ENCODE measurements around the gene COL16A1. TPM values are rescaled to one million over a fixed set of nuclear protein-coding genes. Genes with fewer than 3 reads are reported as not detected.

The COL16A1 gene
- total RNA-seq, 4 donors from 2014 or later: 14.3 to 135 (median 40.1) TPM

- intact Hi-C loops (cut with DNase I; ENCODE audit: low total_unique reads): no loop called here
- Histone ChIP-seq H3K27ac (peak overlapping the region in 2 of 4 donors; percentile 10 to 53), H3K9me3 (no peaks in the 10 kb centered on the region), H3K36me3 (no peaks in the 10 kb centered on the region), H3K27me3 (no peaks in the 10 kb centered on the region), H3K4me3 (no peak overlapping the region), H3K4me1 (peaks cover 11 to 19% (median 13%) of the 10 kb centered on the region in 4 donors)
- 60% methylated on average over 4 of the region's 4 CpGs; no CpG with 5 or more reads in 1 of the 2 donors for WGBS, 2 donors (ENCODE audit: low coverage in 1 of 2)
- TF ChIP-seq EP300 (IDR thresholded peaks at IDR 0.05; ENCODE audit: low read depth): no peak
- TF ChIP-seq POLR2AphosphoS5 (IDR thresholded peaks at IDR 0.05): no peak
- TF ChIP-seq CTCF (IDR thresholded peaks at IDR 0.05): no peak
- TF ChIP-seq POLR2A (IDR thresholded peaks at IDR 0.05): no peak
- in situ Hi-C loops (cut with MboI; ENCODE audit: low pct_ligation_motif_present in 1 of 4, low pct_unique_long_range_greater_than_20kb in 1 of 4, low sequenced_read_pairs in 3 of 4): no loop called here
- peak; percentile 31 for DNase-seq
Observed at GRCh38 chr1:31696242-31696641, 7.6 kb downstream of the COL16A1 start.

DNA sequence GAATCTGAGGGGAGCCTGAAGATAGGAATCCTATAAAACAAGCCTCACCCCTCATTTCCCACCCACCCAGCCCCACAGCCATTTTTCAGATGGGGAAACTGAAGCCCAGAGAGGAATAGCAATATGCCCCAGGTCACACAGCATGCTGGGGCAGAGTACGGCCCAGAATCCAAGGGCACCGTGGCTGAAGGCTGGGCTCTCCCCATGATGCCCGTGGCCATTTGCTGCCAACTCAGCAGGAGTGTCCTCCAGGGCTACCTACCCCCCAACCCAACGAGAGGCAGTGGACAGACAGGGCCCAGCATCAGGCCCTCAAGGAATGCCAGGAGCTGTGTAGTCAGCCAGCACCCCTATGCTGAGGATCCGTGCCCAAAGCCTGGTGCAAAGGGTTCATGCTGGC lies 8.5 kb downstream of the COL16A1 start:
- Histone ChIP-seq H3K36me3 (no peaks in the 10 kb centered on the region), H3K9me3 (no peaks in the 10 kb centered on the region), H3K27ac (peak overlapping the region in 1 of 4 donors; percentile 53), H3K4me3 (no peak overlapping the region), H3K27me3 (no peaks in the 10 kb centered on the region), H3K4me1 (peaks cover 4 to 11% (median 6%) of the 10 kb centered on the region in 4 donors)
- WGBS, 2 donors (ENCODE audit: low coverage in 1 of 2): 85% methylated on average over 5 of the region's 5 CpGs; no CpG with 5 or more reads in 1 of the 2 donors
- no peak for DNase-seq
- in situ Hi-C loops (cut with MboI; ENCODE audit: low pct_ligation_motif_present in 1 of 4, low pct_unique_long_range_greater_than_20kb in 1 of 4, low sequenced_read_pairs in 3 of 4) (no loop called here), intact Hi-C loops (cut with DNase I; ENCODE audit: low total_unique reads) (no loop called here)
- TF ChIP-seq CTCF (IDR thresholded peaks at IDR 0.05): no peak
- no peak for TF ChIP-seq POLR2AphosphoS5 (IDR thresholded peaks at IDR 0.05)

GRCh38 chr1:31694964-31695313 lies 8.9 kb downstream of the COL16A1 start:
- Histone ChIP-seq H3K27ac (peak overlapping the region in 1 of 4 donors; percentile 53), H3K4me1 (peaks cover under 1 to 7% (median 2%) of the 10 kb centered on the region in 4 donors), H3K27me3 (no peaks in the 10 kb centered on the region), H3K9me3 (no peaks in the 10 kb centered on the region), H3K4me3 (no peak overlapping the region), H3K36me3 (no peaks in the 10 kb centered on the region)
- no peak for DNase-seq
- TF ChIP-seq CTCF (IDR thresholded peaks at IDR 0.05): no peak
- no peak for TF ChIP-seq POLR2AphosphoS5 (IDR thresholded peaks at IDR 0.05)
- no peak for TF ChIP-seq POLR2A (IDR thresholded peaks at IDR 0.05)
- no peak for TF ChIP-seq EP300 (IDR thresholded peaks at IDR 0.05; ENCODE audit: low read depth)
- intact Hi-C loops (cut with DNase I; ENCODE audit: low total_unique reads): no loop called here
- in situ Hi-C loops (cut with MboI; ENCODE audit: low pct_ligation_motif_present in 1 of 4, low pct_unique_long_range_greater_than_20kb in 1 of 4, low sequenced_read_pairs in 3 of 4): no loop called here
- 88% methylated on average over 8 of the region's 8 CpGs; no CpG with 5 or more reads in 1 of the 2 donors for WGBS, 2 donors (ENCODE audit: low coverage in 1 of 2)

DNA sequence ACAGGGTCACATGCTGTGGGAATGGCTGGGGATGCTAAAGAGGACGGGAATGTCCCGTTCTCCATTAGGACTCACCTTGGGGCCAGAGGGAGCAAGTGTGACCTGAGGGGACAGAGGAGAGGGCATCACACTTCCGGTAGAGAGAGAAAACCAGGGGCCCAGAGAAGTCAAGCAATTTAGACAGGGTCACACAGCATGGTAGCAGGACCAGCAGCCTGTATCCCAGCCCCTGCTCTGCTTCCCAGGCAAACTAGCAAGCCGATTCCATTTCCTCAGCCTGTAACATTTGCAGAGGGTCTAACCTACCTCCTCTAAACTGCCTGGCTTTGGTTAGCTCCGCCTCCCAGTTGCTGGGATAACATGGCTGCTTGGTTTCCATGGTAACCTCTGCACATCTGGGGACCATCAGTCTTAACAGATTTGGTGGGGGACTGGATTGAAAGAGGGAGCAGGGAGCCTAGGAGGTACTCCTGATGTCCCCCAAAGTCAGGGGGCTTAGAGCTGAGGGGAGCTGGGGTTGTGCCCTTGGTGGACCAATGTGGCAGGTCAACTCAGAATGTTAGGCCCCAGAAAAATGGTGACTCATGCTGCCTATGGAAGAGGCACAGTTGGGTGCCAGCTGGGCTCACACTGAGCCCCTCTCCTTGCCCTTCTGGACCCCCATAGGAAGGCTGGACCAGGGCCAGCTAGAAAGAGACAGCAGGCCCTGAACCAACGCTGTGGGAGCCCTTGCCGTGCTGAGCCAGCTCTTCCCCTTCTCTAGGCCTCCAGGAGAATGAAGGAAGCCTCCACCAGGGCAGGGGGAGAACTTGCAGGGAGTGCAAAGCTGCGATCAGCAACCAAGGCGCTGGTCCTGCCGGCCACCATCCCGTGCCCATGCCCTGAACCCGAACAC lies 9.5 kb downstream of the COL16A1 start:
- 78 to 100% methylated on average over 1 to 12 of the region's 12 CpGs for WGBS, 2 donors (ENCODE audit: low coverage in 1 of 2)
- Histone ChIP-seq H3K27me3 (no peaks in the 10 kb centered on the region), H3K4me1 (peaks cover 0 to under 1% (median 0%) of the 10 kb centered on the region in 4 donors), H3K9me3 (no peaks in the 10 kb centered on the region), H3K36me3 (no peaks in the 10 kb centered on the region), H3K4me3 (no peak overlapping the region), H3K27ac (no peak overlapping the region)
- DNase-seq: no peak
- TF ChIP-seq POLR2AphosphoS5 (IDR thresholded peaks at IDR 0.05) (no peak), CTCF (IDR thresholded peaks at IDR 0.05) (no peak), EP300 (IDR thresholded peaks at IDR 0.05; ENCODE audit: low read depth) (no peak), POLR2A (IDR thresholded peaks at IDR 0.05) (no peak)
- in situ Hi-C loops (cut with MboI; ENCODE audit: low pct_ligation_motif_present in 1 of 4, low pct_unique_long_range_greater_than_20kb in 1 of 4, low sequenced_read_pairs in 3 of 4) (no loop called here), intact Hi-C loops (cut with DNase I; ENCODE audit: low total_unique reads) (no loop called here)

All from transverse colon (tissue), 4 donors.